GM21786 (cell line): ENCODE results near the gene TNPO1.
A peak's percentile ranks its signal among the peaks of the same experiment; 100 is the strongest.
"Not testable (repeated sequence)": the region's sequence is repeated elsewhere in the genome, so short reads cannot be mapped to it uniquely, and the experiment has no call there.

ENCODE experiments used
- ATAC-seq: cut with Tn5 transposase; IDR thresholded peaks from one replicate; pipeline ENCODE4 v1.9.1; 2021; ENCODE audit not compliant: unreplicated experiment

The TNPO1 gene

DNA sequence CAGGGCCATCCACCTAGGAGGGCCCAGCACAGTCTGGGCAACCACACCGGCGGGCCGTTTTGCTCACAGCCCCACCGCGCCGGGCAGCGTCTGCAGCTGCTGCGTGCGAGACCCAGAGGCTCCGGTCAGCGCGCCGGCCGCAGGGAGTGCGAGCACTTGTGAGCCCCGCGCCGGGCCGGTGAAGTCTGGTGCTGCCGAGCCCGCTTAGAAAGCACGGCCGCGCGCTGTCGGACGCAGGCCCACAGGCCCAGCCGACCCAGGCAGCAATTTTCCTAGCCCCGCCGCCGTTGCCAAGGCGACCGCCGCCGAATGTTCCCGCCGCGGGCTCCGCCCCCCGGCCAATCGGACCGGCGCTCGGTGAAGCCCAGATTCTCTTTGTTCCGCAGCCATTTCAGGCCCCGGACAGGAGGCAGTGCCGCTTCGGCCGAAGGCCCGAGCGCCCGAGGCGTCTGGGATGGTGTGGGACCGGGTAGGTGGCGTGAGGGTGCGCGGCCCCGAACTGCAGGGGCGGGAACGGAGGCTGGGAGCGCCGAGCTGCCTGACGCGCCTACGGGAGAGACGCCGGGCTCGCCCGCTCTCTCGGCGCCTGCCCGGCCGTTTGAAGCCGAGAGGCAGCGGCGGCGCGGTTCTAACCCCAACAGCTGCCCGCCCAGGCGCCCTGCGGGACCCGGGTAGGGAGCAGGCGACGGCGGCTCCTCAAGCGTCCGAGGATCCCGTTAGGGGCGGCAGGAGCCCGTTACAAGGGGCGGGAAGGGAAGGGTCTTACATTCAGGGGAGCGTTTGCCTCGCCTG lies at the start of gene TNPO1:
TSS of gene TNPO1 (plus strand) at position 378 of the 792 bp plus-strand sequence. CDS start at position 455, 77 bp downstream.
- ATAC-seq = peak; percentile 70

DNA sequence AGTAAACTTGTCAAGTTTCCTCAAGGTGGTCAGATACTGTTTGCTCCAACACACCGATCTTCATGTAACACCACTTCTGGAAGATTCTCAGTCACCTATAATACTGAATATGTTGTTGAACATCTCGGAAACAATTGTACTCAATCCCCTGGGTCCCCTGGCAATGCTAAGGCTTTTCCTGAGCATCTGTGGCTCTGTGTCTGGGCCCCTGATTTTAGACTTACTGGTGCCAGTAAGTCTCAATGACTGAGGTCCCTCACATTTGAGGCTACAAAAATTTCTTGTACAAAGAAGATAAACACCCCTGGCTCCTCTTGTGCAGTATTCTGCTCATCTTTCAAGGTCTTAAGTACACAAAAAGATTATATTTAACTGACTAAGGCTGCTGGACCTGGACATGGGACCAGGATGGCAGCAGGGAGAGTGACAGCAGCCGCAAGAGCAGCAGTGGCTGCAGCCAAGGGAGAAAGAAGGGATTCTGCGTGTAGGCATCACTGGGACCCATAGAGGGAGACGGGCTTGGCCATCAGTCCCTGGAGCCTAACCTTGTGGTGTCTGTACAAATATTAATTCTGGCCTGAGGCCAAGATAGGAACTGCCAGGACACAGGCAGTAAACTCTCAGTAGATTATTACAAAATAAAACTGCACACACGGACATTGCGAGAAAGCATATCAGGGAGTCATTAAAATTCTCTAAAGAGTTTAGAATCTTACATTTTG lies 49.0 kb upstream of the TNPO1 start:
- no peak for ATAC-seq

DNA sequence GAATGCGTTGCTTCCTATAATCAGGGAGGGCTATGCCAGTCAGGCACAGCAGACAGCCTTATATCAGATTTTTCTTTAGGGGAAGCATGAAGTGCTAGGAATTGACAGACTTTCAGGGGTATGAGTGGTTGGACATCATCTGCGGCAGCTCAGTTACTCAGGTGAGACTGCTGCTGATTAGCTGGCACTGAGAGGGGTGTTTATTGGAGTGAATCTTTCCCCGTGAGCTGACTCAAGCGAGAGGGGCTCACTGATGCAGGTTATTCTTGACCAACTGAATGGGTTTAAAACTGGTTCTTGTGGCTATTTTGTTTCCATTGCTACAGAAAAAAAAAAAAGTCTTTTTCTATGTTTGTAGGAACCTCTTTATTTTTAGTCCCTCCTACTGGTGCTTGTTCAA lies 46.2 kb upstream of the TNPO1 start:
- no peak for ATAC-seq

DNA sequence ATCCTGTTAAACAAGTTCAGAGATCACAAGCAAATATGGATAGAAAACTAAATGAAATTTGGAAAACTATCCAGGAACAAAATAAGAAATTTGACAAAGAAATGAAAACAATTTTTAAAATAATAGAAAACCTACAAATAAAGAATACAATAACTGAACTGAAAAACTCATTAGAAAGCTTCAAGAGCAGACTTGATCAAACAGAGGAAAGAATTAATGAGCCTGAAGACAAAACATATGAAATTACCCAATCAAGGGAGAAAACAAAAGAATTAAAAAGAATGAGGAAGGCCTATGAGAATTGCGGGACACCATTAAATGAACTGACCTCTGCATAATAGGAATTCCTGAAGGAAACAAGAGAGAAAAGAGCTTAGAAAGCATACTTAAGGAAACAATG lies 39.8 kb upstream of the TNPO1 start:
- no peak for ATAC-seq

DNA sequence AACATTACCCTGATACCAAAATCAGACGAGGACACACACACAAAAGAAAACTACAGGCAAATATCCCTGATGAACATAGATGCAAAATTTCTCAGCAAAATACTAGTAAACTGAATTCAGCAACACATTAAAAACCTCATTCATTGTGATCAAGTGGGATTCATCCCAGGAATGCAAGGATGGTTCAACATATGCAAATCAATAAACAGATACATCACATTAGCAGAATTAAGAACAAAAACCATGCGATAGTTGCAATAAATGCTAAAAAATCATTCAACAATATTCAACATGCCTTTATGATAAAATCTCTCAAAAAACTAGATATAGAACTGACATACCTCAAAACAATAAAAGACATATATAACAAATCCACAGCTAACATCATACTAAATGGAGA lies 36.9 kb upstream of the TNPO1 start:
- no peak for ATAC-seq

DNA sequence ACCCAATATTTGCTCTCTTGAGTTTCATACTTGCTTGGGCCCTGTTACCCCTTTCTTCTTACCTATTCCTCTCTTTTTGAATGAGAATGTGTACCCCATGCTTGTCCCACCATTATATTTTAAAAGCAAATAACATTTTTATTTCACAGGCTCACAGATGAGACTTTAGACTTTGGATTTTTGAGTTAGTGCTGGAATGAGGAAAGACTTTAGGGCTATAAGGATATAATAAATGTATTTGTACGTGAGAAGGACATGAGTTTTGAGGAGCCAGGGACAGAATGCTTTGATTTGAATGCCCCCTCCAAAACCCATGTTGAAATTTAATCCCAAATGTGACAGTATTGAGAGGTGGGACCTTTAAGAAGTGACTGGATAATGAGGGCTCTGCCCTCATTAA lies 33.1 kb upstream of the TNPO1 start:
- ATAC-seq = no peak

DNA sequence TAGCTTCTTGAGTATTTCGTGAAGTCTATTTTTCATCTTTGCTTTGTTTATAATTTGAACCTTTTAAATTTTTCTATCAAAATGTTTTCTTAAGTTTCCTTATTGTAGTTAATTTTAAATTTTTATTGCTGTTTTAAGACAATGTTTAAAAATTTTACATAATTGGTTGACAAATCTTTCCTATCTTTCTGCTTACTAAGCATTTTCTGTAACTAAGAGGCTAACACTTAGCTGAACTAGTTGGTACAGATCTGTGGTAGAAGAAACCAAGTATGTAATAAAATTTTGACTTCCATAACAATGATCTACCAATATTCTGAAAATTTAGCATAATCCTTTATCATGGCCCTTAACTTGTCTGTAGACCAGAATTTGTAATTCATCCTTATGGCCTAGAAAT lies 32.3 kb upstream of the TNPO1 start:
- ATAC-seq = no peak

DNA sequence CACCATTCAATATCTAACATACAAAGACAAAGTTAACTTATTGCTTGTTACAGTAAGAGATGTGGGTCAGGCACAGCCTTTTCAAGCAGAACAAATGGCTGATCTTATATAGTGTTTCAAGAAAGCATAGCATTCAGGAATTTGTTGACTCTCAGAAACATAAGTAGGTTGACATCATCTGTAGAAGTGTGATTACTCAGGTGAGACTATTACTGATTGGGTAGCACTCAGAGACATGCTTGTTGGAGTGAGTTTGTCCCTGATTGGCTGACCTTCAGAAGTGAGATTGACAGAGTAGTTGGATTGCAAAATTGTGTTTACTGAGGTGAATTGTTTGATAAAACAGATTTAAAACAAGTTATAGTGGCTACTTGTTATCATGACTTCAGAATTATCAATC lies 30.7 kb upstream of the TNPO1 start:
- ATAC-seq = no peak

DNA sequence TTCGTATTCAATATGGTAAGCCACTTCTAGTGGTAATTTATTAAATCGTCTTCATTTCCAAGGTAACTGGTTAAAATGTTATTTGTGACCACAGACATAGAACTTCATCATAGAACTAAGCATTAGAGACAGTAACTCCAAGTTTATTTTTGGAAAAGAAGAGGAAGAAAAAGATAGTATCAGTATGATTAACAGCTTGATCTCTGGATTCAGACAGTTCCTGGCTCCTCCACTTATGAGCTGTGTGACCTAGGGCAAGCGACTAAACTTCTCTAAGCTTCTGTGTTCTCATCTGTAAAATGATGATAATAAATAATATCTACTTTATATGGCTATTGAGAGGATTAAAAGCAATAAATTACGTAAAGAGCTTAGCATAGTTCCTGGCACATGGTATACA lies 29.8 kb upstream of the TNPO1 start:
- ATAC-seq = no peak

DNA sequence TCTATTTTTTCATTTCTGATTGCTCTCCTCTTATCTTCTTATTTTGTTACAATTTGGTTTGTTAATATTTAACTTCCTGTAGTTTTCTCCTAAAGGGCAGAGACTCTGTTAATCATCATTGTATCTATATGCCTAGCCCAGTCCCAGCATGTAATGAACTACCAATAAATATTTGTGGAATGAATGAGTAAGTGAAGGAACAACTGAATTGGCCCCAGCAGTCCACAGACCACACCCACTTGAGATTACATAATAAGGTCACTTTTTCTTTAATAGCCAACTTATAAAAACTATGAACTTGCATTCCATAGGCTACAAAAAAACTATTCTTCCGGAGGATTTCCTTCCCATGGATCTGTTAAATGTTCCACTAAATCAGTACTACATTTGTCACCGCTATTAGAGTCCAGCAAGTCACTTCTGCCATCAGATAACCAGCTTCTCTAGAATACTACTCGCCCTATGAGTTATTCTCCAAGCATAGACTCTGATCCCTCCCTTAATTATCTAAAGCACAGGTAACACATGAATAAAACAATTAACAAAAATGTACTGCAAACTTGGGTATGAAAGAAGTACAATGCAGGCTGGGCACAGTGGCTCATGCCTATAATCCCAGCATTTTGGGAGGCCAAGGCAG lies 27.5 kb upstream of the TNPO1 start:
- ATAC-seq = no peak

DNA sequence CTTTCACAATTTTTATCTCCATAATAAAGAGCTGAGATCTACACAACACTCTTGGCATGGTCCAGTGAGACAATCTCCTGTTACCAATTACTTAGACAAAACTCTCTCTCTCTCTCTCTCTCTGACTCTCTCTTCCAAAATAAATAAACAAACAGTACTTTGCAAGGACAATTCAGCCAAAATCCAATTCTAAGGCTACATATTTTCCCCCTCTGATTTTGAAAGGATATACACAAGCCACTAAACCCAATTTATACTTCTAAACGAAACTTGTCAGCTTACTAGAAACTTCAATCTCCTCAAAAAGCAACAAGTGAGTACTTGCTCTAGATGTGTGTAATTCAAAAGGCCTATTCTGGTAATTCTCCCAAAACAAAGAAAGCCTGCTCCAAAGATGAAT lies 26.3 kb upstream of the TNPO1 start:
- no peak for ATAC-seq

DNA sequence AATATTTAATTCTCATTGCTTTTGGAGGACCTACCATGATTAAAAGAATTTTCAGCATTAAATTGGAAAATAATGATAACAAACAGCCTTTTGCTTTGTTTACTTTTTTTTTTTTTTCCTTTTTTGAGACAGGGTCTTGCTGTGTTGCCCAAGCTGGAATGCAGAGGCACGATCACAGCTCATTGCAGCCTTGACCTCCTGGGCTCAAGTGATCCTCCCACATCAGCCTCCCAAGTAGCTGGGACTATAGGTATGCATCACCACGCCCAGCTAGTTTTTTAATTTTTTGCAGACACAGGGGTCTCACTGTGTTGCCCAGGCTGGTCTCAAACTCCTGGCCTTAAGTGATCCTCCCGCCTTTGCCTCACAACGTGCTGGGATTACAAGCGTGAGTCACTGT lies 23.8 kb upstream of the TNPO1 start:
- not testable (repeated sequence) for ATAC-seq

DNA sequence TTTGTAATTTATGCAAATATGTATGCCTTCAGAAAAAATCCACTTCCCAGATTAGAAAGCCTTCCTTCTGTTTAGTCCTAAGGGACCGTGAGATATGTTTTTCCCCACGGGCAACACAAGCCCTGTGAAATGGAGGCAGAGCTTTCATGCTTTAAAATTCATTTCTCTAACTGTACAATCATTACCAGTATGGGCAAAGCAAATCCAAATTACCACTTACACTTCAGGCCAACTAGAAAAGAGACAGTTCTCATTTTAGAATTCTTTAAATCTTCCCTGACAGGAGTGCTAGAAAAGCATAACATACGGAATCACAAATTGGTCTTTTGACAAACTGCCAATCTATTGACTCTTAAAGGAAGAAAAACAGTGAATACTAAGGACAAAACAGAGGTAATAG lies 20.5 kb upstream of the TNPO1 start:
- ATAC-seq = no peak

DNA sequence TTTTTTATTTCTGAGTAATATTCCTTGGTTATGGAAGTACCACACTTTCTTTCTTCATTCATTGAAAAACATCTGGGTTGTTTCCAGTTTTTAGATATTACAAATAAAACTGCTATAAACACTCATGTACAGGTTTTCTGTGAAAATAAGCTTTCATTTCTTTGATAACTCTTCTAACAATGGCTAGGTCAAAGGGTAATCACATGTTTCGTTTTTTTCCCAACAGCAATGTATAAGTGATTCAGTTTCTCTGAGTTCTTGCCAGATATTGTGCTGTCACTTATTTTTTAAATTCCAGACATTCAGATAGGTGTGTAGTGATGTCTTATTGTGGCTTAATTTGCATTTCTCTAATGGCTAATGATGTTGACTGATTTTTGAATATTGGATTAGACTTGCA lies 16.7 kb upstream of the TNPO1 start:
- ATAC-seq = no peak

DNA sequence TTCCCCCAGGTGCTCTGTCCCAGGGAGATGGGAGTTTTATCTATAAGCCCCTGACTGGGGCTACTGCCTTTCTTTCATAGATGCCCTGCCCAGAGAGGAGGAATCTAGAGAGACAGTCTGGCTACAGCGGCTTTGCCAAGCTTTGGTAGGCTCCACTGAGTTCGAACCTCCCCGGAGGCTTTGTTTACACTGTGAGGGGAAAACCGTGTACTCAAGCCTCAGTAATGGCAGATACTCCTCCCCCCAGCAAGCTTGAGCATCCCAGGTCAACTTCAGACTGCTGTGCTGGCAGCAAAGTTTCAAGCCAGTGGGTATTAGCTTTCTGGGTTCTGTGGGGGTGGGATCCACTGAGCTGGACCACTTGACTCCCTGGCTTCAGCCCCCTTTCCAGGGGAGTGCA lies 7.8 kb upstream of the TNPO1 start:
- ATAC-seq = not testable (repeated sequence)

DNA sequence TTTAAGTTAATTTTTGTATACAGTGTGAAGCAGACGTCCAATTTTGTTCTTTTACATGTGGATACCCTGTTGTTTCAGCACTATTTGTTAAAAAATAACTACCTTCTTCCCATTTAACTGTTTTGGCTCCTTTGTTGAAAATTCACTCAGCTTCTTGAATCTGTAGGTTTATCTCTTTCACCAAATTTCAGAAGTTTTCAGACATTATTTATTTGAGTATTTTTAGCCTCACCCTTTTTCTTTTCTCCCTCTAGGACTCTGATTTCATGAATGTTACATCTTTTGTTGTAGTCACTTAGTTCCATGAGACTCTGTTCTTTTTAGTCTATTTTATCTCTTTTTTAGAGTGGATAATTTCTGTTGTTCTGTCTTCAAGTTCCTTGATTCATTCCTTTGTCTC lies 4.6 kb upstream of the TNPO1 start:
- no peak for ATAC-seq

DNA sequence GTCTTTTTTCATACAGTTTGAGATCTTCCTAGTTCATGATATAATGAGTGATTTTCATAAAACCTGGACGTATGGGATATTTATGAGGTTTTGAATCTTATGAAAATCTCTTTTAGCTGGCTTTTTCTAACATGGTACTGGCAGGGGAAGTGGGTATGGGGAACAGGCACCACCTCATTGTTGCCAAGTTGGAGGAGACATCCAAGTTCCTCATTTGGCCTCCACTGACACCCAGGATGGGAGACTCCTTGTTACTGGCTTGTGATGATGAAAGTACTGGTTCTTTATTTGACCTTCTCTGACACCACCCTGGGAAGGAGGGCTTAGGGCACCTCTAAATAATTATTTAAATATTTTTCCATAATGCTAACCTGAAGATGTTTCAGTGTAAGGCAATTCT lies 4.0 kb upstream of the TNPO1 start:
- no peak for ATAC-seq

DNA sequence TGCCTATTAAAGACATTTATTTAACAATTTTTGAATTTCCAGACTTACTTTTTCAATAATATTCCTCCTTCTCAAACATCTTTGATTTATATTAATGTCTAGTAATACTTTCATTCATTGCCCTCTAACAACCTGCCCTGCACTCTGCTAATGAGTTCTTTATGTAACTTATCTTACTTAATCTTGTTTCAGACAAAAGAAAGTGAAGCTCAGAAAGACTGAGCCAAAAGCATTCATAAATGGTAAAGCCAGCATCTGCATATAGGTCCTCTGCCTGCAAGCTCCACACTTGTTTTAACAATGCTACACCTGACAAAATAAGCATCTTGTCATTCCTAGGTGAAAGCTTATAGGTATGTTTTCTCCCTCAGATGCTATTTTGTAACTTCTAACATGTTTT lies 2.4 kb upstream of the TNPO1 start:
- no peak for ATAC-seq

DNA sequence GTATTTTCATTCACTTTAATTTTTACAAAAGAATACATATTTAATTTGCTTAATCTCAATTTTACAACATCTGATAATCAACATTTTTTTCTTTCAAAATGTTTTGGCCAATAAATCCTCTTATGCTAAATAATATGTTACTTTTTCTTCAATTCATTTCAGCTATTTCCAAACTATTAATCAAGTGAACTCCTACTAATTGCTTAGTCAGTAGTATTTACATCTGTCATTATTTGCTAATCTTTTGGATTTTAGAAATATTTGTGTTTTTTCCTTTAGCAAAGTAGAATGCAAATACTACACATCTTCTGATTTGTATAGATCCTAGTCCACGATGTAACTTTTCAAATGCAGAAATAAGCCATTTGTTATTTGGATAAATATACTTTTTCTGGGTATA lies 1.6 kb upstream of the TNPO1 start:
- no peak for ATAC-seq

DNA sequence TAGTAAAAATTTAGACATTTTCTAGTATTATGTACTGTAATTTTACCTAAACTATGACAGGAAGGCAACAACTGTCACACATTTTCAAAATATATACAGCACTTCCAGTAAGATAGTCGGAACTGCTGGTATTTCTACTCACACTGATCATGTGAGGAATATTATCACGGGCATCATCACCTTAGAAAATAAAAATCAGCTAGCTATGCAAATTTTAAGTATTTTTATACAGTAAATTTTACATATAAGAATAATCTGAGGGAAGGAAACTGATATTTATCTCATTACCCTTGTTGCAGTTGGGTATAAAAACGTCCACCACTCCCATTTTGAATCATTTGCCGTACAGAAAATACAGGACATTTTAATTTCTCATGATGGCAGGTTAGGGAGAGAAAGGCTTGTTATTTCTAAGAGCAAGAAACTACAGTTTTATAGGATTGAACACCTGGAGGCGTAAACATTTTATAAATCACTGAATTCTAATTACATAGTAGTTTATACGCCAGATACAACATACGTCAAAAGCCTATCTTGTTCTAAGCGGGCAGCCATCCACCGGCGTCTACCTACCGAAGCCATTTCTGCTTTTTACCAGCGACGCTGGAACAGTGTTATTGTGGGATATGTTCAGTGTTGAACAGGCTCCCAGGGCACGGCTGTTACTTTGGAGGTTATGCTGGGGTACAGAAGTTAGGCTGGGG lies 729 bp upstream of the TNPO1 start:
- no peak for ATAC-seq

DNA sequence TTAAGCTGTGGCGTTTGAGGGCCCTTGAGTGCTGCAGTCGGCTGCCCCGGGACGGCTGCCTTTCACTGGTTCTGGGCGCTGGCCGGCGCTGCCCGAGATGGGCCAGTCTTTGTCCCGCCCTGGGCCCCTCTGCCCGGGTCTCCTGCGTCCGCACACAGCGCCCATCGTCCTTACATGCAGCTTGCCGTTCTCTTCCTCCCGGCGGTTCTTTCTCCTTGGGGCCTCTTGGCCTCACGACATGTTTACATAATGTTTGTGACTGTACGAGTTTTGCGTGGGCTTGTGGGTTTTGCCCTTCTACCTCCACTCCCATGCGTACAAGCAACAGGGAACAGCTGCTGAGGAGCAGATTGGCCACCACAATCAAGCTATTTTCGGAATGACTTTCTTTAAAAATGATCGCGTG lies 618 bp downstream of the TNPO1 start:
- ATAC-seq = peak; percentile 16
